ENCODE results near the gene FAP.

Gene FAP

DNA sequence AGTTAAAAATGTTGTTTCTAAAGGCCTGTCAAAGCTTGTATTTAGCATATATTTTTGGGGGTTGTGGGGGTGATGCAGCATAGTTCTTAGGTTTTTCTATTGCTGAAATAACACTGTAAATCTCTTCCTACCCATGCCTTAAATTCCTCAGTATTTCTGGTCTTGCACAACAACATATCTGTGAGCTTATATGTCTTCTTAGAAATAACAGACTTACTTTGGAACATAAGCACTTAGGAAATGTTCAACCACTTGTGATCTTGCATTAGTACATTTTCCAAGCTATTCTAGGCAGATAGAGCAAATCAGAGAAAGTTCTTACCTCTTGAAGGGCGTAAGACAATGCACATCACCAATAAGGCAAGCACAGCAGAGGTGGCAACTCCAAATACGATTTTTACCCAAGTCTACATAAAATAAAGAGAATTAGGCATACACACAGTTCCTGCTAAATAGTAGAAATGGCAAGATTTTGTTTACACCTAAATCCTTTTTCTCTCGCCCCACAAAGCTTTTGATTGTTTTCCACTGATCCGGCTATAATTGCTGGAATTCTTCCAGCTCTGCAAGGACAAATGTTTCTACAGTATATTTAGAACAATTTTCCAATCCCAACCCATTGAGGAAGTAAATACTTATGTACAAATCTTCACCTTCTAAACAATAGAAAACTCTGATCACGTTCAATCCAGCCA, 512 bp downstream of the FAP start:
- peak; percentile 7 for DNase-seq

- no peak for DNase-seq
Observed at GRCh38 chr2:162241571-162241970, 1.7 kb downstream of the FAP start.

DNA sequence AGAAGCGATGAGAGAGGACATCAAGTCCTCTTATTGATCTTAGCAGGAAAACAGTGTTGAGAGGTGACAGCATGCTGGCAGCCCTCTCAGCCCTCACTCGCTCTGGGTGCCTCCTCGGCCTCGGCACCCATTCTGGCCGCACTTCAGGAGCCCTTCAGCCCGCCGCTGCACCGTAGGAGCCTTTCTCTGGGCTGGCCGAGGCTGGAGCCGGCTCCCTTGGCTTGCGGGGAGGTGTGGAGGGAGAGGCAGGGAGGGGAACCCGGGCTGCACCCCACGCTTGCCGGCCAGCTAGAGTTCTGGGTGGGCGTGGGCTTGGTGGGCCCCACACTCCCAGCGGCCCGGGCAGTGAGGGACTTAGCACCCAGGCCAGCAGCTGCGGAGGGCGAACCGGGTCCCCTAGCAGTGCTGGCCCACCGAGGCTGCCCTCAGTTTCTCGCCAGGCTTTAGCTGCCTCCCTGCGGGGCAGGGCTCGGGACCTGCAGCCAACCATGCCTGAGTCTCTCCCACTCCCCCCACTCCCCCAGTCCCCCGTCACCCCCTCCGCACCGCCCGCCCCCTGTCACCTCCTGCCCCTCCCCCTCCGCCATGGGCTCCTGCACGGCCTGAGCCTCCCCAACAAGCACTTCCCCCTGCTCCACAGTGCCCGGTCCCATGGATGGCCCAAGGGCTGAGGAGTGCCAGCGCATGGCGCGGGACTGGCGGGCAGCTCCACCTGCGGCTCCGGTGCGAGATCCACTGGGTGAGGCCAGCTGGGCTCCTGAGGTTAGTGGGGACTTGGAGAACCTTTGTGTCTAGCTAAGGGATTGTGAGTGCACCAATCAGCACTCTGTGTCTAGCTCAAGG, 8.4 kb downstream of the FAP start:
- no peak for DNase-seq

DNA sequence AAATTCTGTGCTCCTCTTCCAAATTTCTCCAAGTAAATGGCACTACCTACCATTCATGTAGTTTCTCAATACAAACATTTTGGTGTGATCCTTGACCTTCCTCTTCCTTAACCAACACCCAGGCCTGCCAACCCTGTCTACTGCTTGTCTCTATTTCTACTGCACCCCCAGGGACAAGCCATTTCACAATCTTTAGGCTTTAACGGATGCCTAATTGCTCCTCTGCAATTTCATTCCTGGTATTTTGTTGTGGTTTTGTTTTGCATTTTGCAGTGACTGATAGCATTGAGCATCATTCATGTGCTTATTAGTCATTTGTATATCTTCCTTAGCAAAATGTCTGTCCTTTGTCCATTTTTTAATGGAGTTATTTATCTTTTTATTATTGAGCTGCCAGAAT, 10.0 kb downstream of the FAP start:
- no peak for DNase-seq

DNA sequence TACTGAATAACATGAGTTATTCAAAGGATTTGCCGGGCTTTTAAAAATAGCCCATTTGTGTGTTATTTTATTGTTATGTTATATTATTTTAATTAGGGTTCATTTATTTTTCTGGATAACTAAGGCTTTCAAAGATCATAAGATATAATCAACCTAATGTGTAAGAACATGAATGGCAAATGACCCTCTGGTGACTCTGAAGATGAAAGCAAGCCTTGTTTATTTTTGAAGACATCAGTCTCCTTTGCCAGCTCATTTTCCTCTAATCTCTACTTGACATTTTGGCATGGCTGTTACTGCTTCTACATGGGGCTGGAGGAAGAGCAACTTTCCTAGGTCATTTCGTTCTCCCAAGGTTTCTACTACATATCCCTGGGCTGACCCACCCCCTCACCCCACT, 10.6 kb downstream of the FAP start:
- DNase-seq, result no peak

DNA sequence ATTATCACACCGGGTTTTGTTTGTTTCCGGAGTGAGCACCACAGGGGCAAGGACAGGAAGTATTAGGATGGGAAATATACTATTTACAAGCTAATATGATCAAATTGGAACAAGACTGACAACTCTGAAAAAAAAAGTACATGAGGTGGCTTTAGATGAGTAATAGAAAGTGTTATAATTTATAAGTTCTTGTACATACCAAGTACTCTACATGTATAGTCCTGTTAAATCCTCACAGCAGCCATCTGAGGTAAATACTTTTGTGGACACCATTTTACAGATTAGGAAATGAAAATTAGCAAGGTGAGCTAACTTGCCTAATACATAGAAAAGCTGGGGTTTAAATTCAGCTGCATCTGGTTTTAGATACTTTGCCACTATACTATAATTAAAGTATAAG, 11.2 kb downstream of the FAP start:
- no peak for DNase-seq

DNA sequence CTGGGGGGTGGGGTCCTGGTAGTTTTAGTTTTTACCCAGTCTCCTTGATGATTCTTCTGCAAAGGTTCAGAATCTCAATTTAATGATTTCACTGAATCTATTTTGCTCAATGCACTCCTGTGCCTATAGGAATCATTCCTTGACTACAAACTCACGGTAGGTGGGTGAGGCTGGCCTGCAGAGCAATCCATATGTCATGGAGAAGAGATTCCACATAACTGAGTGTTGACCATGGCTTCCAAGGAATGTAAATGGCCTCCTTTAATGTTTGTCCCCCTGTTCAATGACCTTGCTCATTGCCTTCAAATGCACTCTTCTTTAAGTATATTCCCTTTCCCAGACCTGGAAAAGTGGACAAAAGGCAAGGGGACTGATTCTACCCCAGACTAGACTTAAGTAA, 12.5 kb downstream of the FAP start:
- DNase-seq, result no peak

- DNase-seq, result no peak
Observed at GRCh38 chr2:162226836-162227235, 16.4 kb downstream of the FAP start.

DNA sequence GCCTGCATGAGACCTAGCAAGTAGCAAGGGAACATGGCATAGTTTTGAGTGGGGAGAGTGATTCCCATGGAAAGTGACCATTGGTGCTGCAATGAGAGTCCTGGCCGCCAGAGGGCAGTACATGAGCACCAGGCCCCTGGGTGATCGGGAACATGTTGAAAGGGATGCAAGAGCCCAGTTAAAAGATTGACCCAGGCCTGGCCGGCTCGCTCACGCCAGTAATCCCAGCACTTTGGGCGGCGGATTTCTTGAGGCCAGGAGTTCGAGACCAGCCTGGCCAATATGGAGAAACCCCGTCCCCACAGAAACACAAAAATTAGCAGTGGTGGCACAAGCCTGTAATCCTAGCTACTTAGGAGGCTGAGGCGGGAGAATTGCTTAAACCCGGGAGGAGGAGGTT, 22.2 kb downstream of the FAP start:
- DNase-seq, result peak; percentile 30

GRCh38 chr2:162220368-162220767, 22.9 kb downstream of the FAP start:
- DNase-seq, result no peak

DNA sequence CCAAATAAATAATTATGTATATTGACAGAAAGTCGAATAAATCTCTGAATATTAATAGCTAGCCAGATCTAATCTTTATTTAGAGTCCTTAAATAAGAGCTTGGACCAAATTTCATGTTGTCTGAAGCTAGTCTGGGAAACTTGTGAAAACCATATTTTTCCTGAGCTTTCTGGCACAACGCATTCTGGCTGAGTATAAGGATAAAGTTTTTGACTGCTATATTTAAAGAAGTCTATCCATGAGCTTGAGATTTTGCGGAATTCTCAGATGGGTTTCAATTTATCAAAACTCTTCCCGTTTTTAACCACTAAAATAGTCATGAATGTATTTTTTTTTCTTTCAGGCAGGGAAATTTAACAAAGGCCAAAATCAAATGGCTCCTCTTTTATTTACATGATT, 23.8 kb downstream of the FAP start:
- no peak for DNase-seq

- no peak for DNase-seq
Observed at GRCh38 chr2:162217598-162217997, 25.6 kb downstream of the FAP start.

DNA sequence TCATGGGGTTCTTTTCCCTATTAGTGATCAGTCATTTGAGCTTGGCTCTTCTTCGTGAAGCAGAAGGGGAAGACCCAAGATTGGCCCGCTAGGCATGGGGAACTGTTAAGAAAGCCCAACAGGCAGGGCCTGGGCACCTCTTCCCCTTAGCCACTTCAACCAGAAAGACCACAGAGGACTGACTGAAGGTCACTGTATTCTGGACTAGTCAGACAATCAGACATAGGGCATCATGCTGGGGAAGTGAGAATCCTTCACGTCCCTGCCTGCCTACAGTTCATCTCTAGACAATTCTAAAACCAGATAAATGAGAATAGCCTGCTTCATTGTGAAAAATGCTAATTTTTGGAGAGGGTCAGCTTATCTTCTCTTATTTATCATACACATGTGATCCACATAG, 28.1 kb downstream of the FAP start:
- DNase-seq, result no peak

DNA sequence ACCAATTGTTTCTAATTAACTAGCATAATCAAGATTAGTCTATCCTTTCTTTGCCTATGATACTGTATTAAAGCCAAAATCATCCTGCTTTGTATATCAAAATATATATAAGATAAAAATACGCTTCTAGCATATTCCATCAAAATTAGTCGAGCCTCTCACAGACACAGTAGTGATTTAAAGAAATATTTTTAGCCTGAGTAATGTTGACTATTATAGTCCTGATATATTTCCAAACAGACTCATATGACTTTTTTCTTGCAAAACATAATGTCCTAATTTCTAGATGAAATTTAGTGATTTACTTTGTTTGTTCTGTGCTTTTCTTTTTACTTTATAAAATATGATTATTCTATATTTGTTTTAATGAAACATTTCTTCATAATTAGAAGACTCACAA, 30.9 kb downstream of the FAP start:
- no peak for DNase-seq

DNA sequence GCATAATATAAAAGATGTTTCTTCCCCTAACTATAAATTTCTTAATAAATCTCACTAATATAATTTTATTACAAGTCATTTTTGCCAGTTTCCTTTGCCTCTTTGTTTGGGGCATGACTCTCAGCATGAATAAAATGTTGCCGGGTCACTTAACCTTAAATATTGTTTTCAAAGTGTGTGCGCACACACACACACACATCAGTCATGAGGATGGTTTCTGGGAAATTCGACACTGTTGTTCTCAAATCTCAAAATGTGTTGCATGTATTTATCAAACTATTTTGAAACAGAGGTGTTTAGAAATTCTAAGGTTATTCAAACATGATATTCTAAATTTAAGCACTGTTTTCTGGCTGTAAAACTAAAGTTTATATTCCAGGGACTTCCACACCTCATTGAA, 31.5 kb downstream of the FAP start:
- peak; percentile 18 for DNase-seq

DNA sequence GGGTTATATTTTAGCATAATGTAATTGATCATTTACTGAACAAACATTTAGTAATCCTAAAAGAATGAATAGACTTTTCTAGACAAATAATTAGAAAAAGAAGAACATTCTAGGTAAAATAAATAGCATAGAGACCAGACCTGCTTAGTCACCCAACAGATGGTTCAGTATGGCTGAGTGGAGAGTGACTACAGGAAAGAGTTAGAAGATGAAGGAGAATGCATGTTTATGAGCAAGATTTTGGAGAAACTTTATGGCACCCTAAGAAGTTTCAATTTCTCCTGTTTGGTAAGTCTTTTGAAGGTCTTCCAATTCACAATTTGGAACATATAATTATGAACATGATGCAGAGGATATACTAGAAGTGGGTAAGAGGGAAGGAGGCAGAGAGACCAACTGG, 32.9 kb downstream of the FAP start:
- DNase-seq, result no peak

DNA sequence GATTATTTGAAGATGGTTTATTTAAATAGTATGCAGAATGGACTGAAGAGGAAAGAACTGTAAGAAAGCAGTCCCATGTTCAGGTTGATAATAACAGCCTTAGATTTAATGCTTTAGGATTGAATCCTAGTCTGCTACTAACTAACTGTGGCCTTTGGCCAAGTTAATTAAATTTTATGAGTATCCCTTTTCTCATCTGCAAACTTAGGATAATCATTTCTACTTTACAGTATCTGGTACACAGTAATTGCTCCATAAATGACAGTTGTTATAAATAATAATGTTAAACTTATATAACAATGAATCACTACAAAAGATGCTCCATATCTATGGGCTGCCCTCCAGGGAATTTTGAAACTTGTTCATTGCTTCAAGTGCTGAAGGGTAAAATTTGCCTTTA, 41.0 kb downstream of the FAP start:
- no peak for DNase-seq

- DNase-seq, result no peak
Observed at GRCh38 chr2:162200636-162201035, 42.6 kb downstream of the FAP start.

DNA sequence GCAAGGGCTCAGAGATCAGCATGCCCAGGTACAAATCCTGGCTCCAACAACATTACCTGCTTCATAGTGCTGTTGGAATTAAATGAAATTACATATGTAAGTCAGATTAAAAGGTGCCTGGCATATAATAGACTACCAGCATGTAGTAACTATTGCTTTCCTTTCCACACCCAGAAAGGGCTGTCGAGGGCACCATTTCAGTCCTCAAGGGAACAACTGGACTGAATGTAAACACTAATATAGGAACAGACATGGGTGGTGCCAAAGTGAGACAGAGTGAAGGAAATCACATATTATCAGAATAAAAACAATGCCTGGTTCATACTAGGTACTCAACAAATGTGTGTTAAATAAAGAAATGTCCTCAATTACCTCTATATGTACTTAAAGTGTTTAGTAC, 43.3 kb downstream of the FAP start:
- no peak for DNase-seq

DNA sequence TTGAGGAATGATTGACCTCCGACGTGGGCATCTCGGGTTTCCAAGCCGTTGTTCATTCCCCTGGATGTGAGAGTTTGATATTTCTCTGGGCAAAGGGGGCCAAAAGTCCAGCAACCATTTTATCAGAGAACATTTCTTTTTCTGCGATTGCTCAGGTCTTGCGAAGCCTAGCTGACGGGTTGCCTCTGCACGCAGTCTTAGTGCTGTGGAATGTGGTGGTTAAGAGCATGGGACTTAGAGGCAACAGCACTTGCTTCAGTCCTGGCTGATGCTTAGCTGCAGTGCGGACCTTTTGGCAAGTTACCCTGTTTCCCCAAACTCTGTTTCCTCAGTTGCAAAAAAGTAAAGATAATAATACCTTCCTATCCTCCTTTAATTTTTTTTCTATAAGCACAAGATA, 45.0 kb downstream of the FAP start:
- no peak for DNase-seq

DNA sequence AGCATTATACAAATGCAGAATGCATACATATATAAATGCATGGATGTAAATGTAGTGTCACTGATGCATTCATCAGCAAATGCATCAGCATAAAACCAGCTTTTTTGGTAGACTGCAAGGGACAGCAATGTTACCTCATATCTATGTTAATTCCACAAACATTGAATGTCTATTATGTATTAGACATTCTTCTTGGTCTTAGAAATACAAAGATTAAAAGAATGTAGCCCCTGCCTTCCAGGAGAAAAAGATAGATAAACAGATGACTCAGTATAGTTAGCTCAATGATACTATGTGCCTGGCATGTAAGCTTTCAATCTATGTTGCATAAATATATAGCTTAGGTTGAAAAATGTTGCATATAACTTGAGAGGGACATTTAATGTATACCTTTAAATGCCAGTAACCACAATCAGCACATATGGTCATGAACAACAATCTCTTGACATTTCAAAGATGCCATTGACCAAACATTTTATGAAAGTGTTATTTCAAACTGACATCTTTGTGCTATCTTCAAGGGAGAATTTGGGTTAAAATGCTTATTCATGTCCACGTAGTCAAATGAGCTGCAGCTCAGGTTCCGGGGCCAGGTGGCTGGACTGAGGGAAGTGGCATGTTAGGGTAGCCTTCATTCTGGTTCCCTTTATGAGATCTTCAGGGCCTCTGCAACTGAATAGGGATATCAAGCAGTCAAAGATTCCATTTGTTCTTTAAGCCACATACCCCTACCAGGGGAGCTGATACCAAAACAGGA, 46.0 kb downstream of the FAP start:
- DNase-seq, result no peak

DNA sequence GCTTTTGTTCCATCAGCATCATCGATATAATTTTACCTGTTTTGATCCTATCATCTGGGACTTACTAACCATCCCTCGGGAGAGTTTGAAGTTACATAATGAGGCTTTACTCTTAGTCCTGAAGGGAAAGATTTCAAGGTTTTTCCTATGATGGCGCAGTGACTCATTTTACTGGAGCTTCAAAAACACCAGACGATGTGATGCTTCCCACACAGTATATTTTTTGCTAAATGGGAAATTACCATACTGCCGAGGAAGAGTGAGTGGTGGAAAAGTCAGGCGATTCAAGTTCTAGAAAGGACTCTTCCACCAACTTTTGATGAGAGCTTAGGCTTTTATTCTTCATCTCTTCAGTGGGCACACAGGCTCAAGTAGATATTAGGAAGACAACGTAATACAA, 46.6 kb downstream of the FAP start:
- no peak for DNase-seq

- no peak for DNase-seq
Observed at GRCh38 chr2:162188451-162188850, 54.8 kb downstream of the FAP start.

Data from retina (tissue), 1 donor.